Suprapubic skin (tissue), 4 donors: Measurements from ENCODE around the gene ARL13B.

Experiments
- CTCF ChIP-seq, 2 donors: fragments of 200-600 bp in 1 of 2; fragments of 450-650 bp in 1 of 2; sonication (generic) in 1 of 2; IDR thresholded peaks; one replicate each; pipeline ENCODE4 v1.5.1; 2016 to 2019; ENCODE audit warnings: antibody characterized with exemption in 2 of 2, mild to moderate bottlenecking in 1 of 2, moderate library complexity in 1 of 2
- POLR2A ChIP-seq, 2 donors: fragments of 450-650 bp; IDR thresholded peaks; one replicate each; pipeline ENCODE4 v1.6.1; 2017; ENCODE audit warnings: antibody characterized with exemption in 2 of 2, mild to moderate bottlenecking in 2 of 2, moderate library complexity in 2 of 2
- POLR2AphosphoS5 ChIP-seq, 3 donors: sonication (generic); formaldehyde crosslinking; IDR thresholded peaks; one replicate each; pipeline ENCODE4 v1.6.1; 2017; ENCODE audit warnings: antibody characterized with exemption in 3 of 3

DNA sequence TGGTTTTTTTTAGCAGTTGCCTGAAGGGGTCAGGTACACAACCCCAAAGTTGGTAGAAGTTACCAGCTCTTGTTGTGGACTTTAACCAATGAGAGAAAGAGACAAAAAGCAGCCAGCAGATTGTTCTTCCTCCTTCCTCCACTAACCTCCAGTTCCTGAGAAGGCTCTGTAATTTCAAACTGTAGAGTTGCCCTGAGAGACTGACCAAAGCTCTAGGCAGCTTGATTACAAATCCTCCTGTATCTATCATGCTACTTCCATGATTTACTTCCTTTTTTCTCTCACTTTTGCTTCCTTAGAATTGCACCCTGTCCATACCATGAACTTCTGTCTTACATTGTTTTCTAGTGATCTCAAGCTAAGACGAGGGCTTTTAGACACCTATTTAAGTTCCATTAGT, 112.1 kb downstream of the ARL13B start:
- TF ChIP-seq POLR2AphosphoS5 (IDR thresholded peaks at IDR 0.05) (no peak), CTCF (IDR thresholded peaks at IDR 0.05) (no peak), POLR2A (IDR thresholded peaks at IDR 0.05) (no peak)
